Sigmoid colon (tissue), 7 donors: ENCODE results near the gene FANCC. TPM values are rescaled to one million over a fixed set of nuclear protein-coding genes. Genes with fewer than 3 reads are reported as not detected.

Experiments used
- DNase-seq: peaks from one replicate; pipeline ENCODE4 v3.0.0-alpha.2; 2019
- H3K27ac ChIP-seq, 4 donors: fragments of 200-600 bp; sonication (generic); one replicate each; pipeline ENCODE4 v1.5.1; 2016 to 2019; ENCODE audit warnings: mild to moderate bottlenecking in 1 of 4
- H3K27me3 ChIP-seq, 3 donors: fragments of 200-600 bp; sonication (generic); one replicate each; pipeline ENCODE4 v1.5.1; 2019; ENCODE audit warnings: mild to moderate bottlenecking in 1 of 3
- H3K36me3 ChIP-seq, 4 donors: fragments of 200-600 bp; sonication (generic); one replicate each; pipeline ENCODE4 v1.5.1; 2016 to 2019
- H3K4me1 ChIP-seq, 4 donors: fragments of 200-600 bp; sonication (generic); one replicate each; pipeline ENCODE4 v1.5.1; 2017 to 2019
- H3K4me3 ChIP-seq, 4 donors: fragments of 200-600 bp; sonication (generic); one replicate each; pipeline ENCODE4 v1.5.1; 2017 to 2019; ENCODE audit warnings: mild to moderate bottlenecking in 2 of 4, moderate library complexity in 1 of 4
- H3K9me3 ChIP-seq, 4 donors: fragments of 200-600 bp in 3 of 4; sonication (generic) in 3 of 4; one replicate each; pipeline versions ENCODE4 v1.5.1 to v1.6.1; 2013 to 2019
- EP300 ChIP-seq, 4 donors: sonication (generic); formaldehyde crosslinking; IDR thresholded peaks; one replicate each; pipeline ENCODE4 v1.6.1; 2017; ENCODE audit warnings: antibody characterized with exemption in 4 of 4
- POLR2A ChIP-seq, 2 donors: fragments of 450-650 bp; IDR thresholded peaks; one replicate each; pipeline ENCODE4 v1.6.1; 2016; ENCODE audit warnings: antibody characterized with exemption in 2 of 2, mild to moderate bottlenecking in 2 of 2, moderate library complexity in 2 of 2
- POLR2AphosphoS5 ChIP-seq, 4 donors: sonication (generic); formaldehyde crosslinking; IDR thresholded peaks; one replicate each; pipeline ENCODE4 v1.6.1; 2017; ENCODE audit warnings: antibody characterized with exemption in 4 of 4
- WGBS, 2 donors: extraction: QIAGEN DNeasy Blood & Tissue Kit; methylation state at CpG; one replicate each; pipeline ENCODE4 v1.1.7; 2013; 5-methylcytosine and 5-hydroxymethylcytosine counted together
- intact Hi-C: fragments of 100-400 bp; cut with DNase I; formaldehyde crosslinking; loops from one replicate; pipeline ENCODE4 v1.15.1; 2023
- polyA plus RNA-seq, 3 donors: library from polyadenylated mRNA; stranded (reverse); fragments of 200-250 nt; gene quantifications; one replicate each; pipeline ENCODE4 v1.2.3, GENCODE V29; 2013
- total RNA-seq, 4 donors: library from RNA; depleted of rRNA; stranded (reverse); fragments of >200 nt; gene quantifications; one replicate each; pipeline ENCODE4 v1.1.0, GENCODE V29; 2016
- TF ChIP-seq, protein P1 (sequence below), 4 experiments: fragments of 450-650 bp in 3 of 4; fragments of 200-600 bp in 1 of 4; IDR thresholded peaks; one replicate each; pipeline ENCODE4 v1.5.1; 2016 to 2019; ENCODE audit warnings: antibody characterized with exemption in 4 of 4, mild to moderate bottlenecking in 3 of 4, moderate library complexity in 2 of 4
- donor health status: healthy with polysubstance abuse.
- donor health status: Bipolar disorder and iron deficiency.
- donor health status: healthy.

FANCC gene
- total and polyA plus RNA-seq, 7 donors, result 2.4 to 10.6 (median 5.3) TPM

- H3K4me3 ChIP-seq, result no peak overlapping the region
- intact Hi-C loops, result no loop called here
- no peaks in the 10 kb centered on the region for H3K36me3 ChIP-seq
- H3K27me3 ChIP-seq, result no peaks in the 10 kb centered on the region
- no peak for DNase-seq
- peaks cover 0 to 10% (median 8%) of the 10 kb centered on the region in 4 donors for H3K4me1 ChIP-seq
- no peak for TF ChIP-seq POLR2A (IDR thresholded peaks at IDR 0.05)
- TF ChIP-seq POLR2AphosphoS5 (IDR thresholded peaks at IDR 0.05), result no peak
- no peak for TF ChIP-seq EP300 (IDR thresholded peaks at IDR 0.05)
- TF ChIP-seq, protein P1, sequence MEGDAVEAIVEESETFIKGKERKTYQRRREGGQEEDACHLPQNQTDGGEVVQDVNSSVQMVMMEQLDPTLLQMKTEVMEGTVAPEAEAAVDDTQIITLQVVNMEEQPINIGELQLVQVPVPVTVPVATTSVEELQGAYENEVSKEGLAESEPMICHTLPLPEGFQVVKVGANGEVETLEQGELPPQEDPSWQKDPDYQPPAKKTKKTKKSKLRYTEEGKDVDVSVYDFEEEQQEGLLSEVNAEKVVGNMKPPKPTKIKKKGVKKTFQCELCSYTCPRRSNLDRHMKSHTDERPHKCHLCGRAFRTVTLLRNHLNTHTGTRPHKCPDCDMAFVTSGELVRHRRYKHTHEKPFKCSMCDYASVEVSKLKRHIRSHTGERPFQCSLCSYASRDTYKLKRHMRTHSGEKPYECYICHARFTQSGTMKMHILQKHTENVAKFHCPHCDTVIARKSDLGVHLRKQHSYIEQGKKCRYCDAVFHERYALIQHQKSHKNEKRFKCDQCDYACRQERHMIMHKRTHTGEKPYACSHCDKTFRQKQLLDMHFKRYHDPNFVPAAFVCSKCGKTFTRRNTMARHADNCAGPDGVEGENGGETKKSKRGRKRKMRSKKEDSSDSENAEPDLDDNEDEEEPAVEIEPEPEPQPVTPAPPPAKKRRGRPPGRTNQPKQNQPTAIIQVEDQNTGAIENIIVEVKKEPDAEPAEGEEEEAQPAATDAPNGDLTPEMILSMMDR (IDR thresholded peaks at IDR 0.05), result no peak
- no peak overlapping the region for H3K27ac ChIP-seq
- 89 to 90% methylated on average over 5 of the region's 5 CpGs for WGBS, 2 donors
- no peaks in the 10 kb centered on the region for H3K9me3 ChIP-seq
Measured at GRCh38 chr9:95202076-95202681, 115.3 kb downstream of the FANCC start.

GRCh38 chr9:95201206-95201605, 116.3 kb downstream of the FANCC start:
- H3K4me3 ChIP-seq, result no peak overlapping the region
- no peaks in the 10 kb centered on the region for H3K9me3 ChIP-seq
- 83 to 91% methylated on average over 4 of the region's 4 CpGs for WGBS, 2 donors
- peak overlapping the region in 1 of 4 donors; percentile 20 for H3K27ac ChIP-seq
- TF ChIP-seq POLR2A (IDR thresholded peaks at IDR 0.05) (no peak), POLR2AphosphoS5 (IDR thresholded peaks at IDR 0.05) (no peak), EP300 (IDR thresholded peaks at IDR 0.05) (no peak)
- TF ChIP-seq, protein P1 (IDR thresholded peaks at IDR 0.05), result no peak
- intact Hi-C loops, result no loop called here
- no peak for DNase-seq
- H3K27me3 ChIP-seq, result no peaks in the 10 kb centered on the region
- no peaks in the 10 kb centered on the region for H3K36me3 ChIP-seq
- peaks cover 0 to 10% (median 8%) of the 10 kb centered on the region in 4 donors for H3K4me1 ChIP-seq

- H3K4me3 ChIP-seq, result no peak overlapping the region
- TF ChIP-seq EP300 (IDR thresholded peaks at IDR 0.05) (no peak), POLR2AphosphoS5 (IDR thresholded peaks at IDR 0.05) (no peak), POLR2A (IDR thresholded peaks at IDR 0.05) (no peak)
- TF ChIP-seq, protein P1 (IDR thresholded peaks at IDR 0.05), result no peak
- H3K36me3 ChIP-seq, result no peaks in the 10 kb centered on the region
- no peaks in the 10 kb centered on the region for H3K9me3 ChIP-seq
- DNase-seq, result no peak
- H3K27ac ChIP-seq, result no peak overlapping the region
- no peaks in the 10 kb centered on the region for H3K27me3 ChIP-seq
- WGBS, 2 donors, result 67 to 75% methylated on average over 3 of the region's 3 CpGs
- intact Hi-C loops, result no loop called here
- H3K4me1 ChIP-seq, result peaks cover 0 to 10% (median 8%) of the 10 kb centered on the region in 4 donors
Measured at GRCh38 chr9:95197692-95198271, 119.7 kb downstream of the FANCC start.

DNA sequence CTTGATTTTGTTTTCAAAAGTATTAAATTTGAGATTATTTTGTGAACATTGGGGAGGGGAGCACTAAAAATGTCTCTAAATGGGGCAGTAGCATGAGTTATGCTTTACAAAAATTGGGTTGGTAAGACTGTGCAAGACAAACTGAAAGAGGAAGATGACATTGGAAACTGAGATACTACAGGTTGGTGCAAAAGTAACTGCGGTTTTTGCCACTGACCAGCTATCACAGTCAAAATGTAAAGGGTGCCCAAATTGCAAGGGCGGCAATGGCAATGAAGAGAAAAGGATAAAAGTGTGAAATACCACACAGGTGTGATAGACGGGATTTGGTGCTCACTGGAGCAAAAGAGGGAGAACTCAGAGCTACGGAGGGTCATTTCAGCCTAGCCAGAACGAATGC, 124.0 kb downstream of the FANCC start:
- no peak for TF ChIP-seq EP300 (IDR thresholded peaks at IDR 0.05)
- TF ChIP-seq POLR2A (IDR thresholded peaks at IDR 0.05), result no peak
- TF ChIP-seq, protein P1 (IDR thresholded peaks at IDR 0.05), result no peak
- no peak for TF ChIP-seq POLR2AphosphoS5 (IDR thresholded peaks at IDR 0.05)
- peaks cover 0 to 29% (median 23%) of the 10 kb centered on the region in 4 donors for H3K4me1 ChIP-seq
- H3K4me3 ChIP-seq, result no peak overlapping the region
- WGBS, 2 donors, result 95 to 96% methylated on average over 5 of the region's 5 CpGs
- no peak overlapping the region for H3K27ac ChIP-seq
- no peak for DNase-seq
- H3K27me3 ChIP-seq, result no peaks in the 10 kb centered on the region
- no peaks in the 10 kb centered on the region for H3K36me3 ChIP-seq
- intact Hi-C loops, result no loop called here
- no peaks in the 10 kb centered on the region for H3K9me3 ChIP-seq
